Transverse colon (tissue), 4 donors: ENCODE data around the gene ATF7IP2. TPM values are rescaled to one million over a fixed set of nuclear protein-coding genes. Genes with fewer than 3 reads are reported as not detected.
"Not testable (repeated sequence)": the region's sequence is repeated elsewhere in the genome, so short reads cannot be mapped to it uniquely, and the experiment has no call there.

Experiments used
- DNase-seq: peaks from one replicate; pipeline ENCODE4 v3.0.0-alpha.2; 2019
- H3K27ac ChIP-seq, 4 donors: fragments of 200-600 bp; sonication (generic); 2 replicates each; pipeline ENCODE4 v1.5.1; 2016 to 2018; ENCODE audit warnings: inconsistent platforms in 4 of 4
- H3K27me3 ChIP-seq: fragments of 200-600 bp; sonication (generic); 2 replicates; pipeline ENCODE4 v1.5.1; 2017; ENCODE audit warnings: inconsistent platforms
- H3K36me3 ChIP-seq, 4 donors: fragments of 200-600 bp; sonication (generic); 2 replicates each; pipeline ENCODE4 v1.5.1; 2017 to 2019; ENCODE audit warnings: inconsistent platforms in 4 of 4
- H3K4me1 ChIP-seq, 4 donors: fragments of 200-600 bp; sonication (generic); 2 replicates each; pipeline ENCODE4 v1.5.1; 2017 to 2020; ENCODE audit warnings: inconsistent platforms in 4 of 4
- H3K4me3 ChIP-seq, 4 donors: fragments of 200-600 bp; sonication (generic); 1 replicate in 1 of 4; 2 replicates in 3 of 4; pipeline versions ENCODE4 v1.5.1 to v1.6.1; 2017 to 2019; ENCODE audit warnings: inconsistent platforms in 4 of 4
- H3K9me3 ChIP-seq, 2 donors: fragments of 200-600 bp; sonication (generic); 2 replicates each; pipeline ENCODE4 v1.5.1; 2017 to 2019; ENCODE audit warnings: inconsistent platforms in 2 of 2
- CTCF ChIP-seq, 5 experiments: fragments of 200-600 bp in 3 of 5; fragments of 450-650 bp in 2 of 5; sonication (generic) in 3 of 5; IDR thresholded peaks; 1 replicate in 2 of 5; 2 replicates in 3 of 5; pipeline ENCODE4 v1.5.1; 2016 to 2017; ENCODE audit warnings: antibody characterized with exemption in 5 of 5, inconsistent platforms in 3 of 5, mild to moderate bottlenecking in 2 of 5, moderate library complexity in 1 of 5
- EP300 ChIP-seq: sonication (generic); formaldehyde crosslinking; IDR thresholded peaks from one replicate; pipeline ENCODE4 v1.6.1; 2017; ENCODE audit warnings: antibody characterized with exemption, low read depth
- POLR2A ChIP-seq: fragments of 450-650 bp; IDR thresholded peaks from one replicate; pipeline ENCODE4 v1.6.1; 2016; ENCODE audit warnings: antibody characterized with exemption, mild to moderate bottlenecking, moderate library complexity
- POLR2AphosphoS5 ChIP-seq, 3 donors: sonication (generic); formaldehyde crosslinking; IDR thresholded peaks; one replicate each; pipeline ENCODE4 v1.6.1; 2016; ENCODE audit warnings: antibody characterized with exemption in 3 of 3
- WGBS, 2 donors: methylation state at CpG; one replicate each; pipeline ENCODE4 v1.1.5; 2018; ENCODE audit warnings: low coverage in 1 of 2; 5-methylcytosine and 5-hydroxymethylcytosine counted together
- in situ Hi-C, 4 donors: fragments of 200-750 bp; cut with MboI; loops; one replicate each; pipeline versions ENCODE4 v1.15.0 to v1.15.1; 2017; ENCODE audit warnings: low sequenced_read_pairs in 3 of 4, low pct_ligation_motif_present in 1 of 4, low pct_unique_long_range_greater_than_20kb in 1 of 4
- intact Hi-C: fragments of 100-400 bp; cut with DNase I; formaldehyde crosslinking; loops from one replicate; pipeline ENCODE4 v1.15.1; 2023; ENCODE audit warnings: low total_unique reads
- total RNA-seq, 4 donors: library from RNA; depleted of rRNA; stranded (reverse); fragments of >200 nt; gene quantifications; one replicate each; pipeline ENCODE4 v1.1.0, GENCODE V29; 2016

Gene ATF7IP2
- total RNA-seq, 4 donors from 2014 or later, result 1.5 to 22.9 (median 10.8) TPM

- H3K27me3 ChIP-seq, result no peaks in the 10 kb centered on the region
- in situ Hi-C loops, result no loop called here
- DNase-seq, result no peak
- H3K27ac ChIP-seq, result no peak overlapping the region
- intact Hi-C loops, result no loop called here
- no peak for TF ChIP-seq POLR2AphosphoS5 (IDR thresholded peaks at IDR 0.05)
- TF ChIP-seq EP300, result no peak
- TF ChIP-seq CTCF (IDR thresholded peaks at IDR 0.05), result no peak
- TF ChIP-seq POLR2A, result no peak
- peaks cover 0 to 14% (median 3%) of the 10 kb centered on the region in 4 donors for H3K4me1 ChIP-seq
- 94 to 96% methylated on average over 3 of the region's 3 CpGs for WGBS, 2 donors
- H3K36me3 ChIP-seq, result no peaks in the 10 kb centered on the region
- no peaks in the 10 kb centered on the region for H3K9me3 ChIP-seq
- H3K4me3 ChIP-seq, result no peak overlapping the region
Measured at GRCh38 chr16:10391339-10391738, 5.5 kb downstream of the ATF7IP2 start.

- Histone ChIP-seq H3K4me3 (no peak overlapping the region), H3K36me3 (no peaks in the 10 kb centered on the region), H3K9me3 (peaks cover 9 to 20% of the 10 kb centered on the region in 2 donors), H3K27ac (no peak overlapping the region), H3K4me1 (no peaks in the 10 kb centered on the region), H3K27me3 (no peaks in the 10 kb centered on the region)
- in situ Hi-C loops, result no loop called here
- WGBS, 2 donors, result 96% methylated on average over 1 of the region's 1 CpG; no CpG with 5 or more reads in 1 of the 2 donors
- intact Hi-C loops, result no loop called here
- TF ChIP-seq CTCF (IDR thresholded peaks at IDR 0.05) (no peak), EP300 (no peak), POLR2AphosphoS5 (IDR thresholded peaks at IDR 0.05) (no peak)
- no peak for DNase-seq
Measured at GRCh38 chr16:10402975-10403374, 17.1 kb downstream of the ATF7IP2 start.

GRCh38 chr16:10405386-10405939, 19.6 kb downstream of the ATF7IP2 start:
- Histone ChIP-seq H3K36me3 (no peaks in the 10 kb centered on the region), H3K27ac (no peak overlapping the region), H3K4me3 (no peak overlapping the region), H3K9me3 (peaks cover 32 to 42% of the 10 kb centered on the region in 2 donors), H3K4me1 (no peaks in the 10 kb centered on the region), H3K27me3 (no peaks in the 10 kb centered on the region)
- no peak for DNase-seq
- in situ Hi-C loops (no loop called here), intact Hi-C loops (no loop called here)
- TF ChIP-seq POLR2AphosphoS5 (IDR thresholded peaks at IDR 0.05), result no peak
- no peak for TF ChIP-seq POLR2A
- no peak for TF ChIP-seq CTCF (IDR thresholded peaks at IDR 0.05)
- no peak for TF ChIP-seq EP300
- WGBS, 2 donors, result 85 to 92% methylated on average over 2 to 4 of the region's 4 CpGs

GRCh38 chr16:10408824-10409381, 23.0 kb downstream of the ATF7IP2 start:
- H3K4me3 ChIP-seq, result no peak overlapping the region
- DNase-seq, result no peak
- no peaks in the 10 kb centered on the region for H3K27me3 ChIP-seq
- H3K27ac ChIP-seq, result no peak overlapping the region
- no peaks in the 10 kb centered on the region for H3K4me1 ChIP-seq
- 81 to 90% methylated on average over 7 to 8 of the region's 8 CpGs for WGBS, 2 donors
- peaks cover 50 to 56% of the 10 kb centered on the region in 2 donors for H3K9me3 ChIP-seq
- in situ Hi-C loops, result no loop called here
- TF ChIP-seq EP300, result no peak
- no peak for TF ChIP-seq CTCF (IDR thresholded peaks at IDR 0.05)
- TF ChIP-seq POLR2A, result no peak
- no peak for TF ChIP-seq POLR2AphosphoS5 (IDR thresholded peaks at IDR 0.05)
- H3K36me3 ChIP-seq, result no peaks in the 10 kb centered on the region
- intact Hi-C loops, result no loop called here

- in situ Hi-C loops, intact Hi-C loops: not testable (repeated sequence)
Measured at GRCh38 chr16:10409713-10410112, 23.9 kb downstream of the ATF7IP2 start.

More at GRCh38 chr16:10409713-10410112, 23.9 kb downstream of the ATF7IP2 start:
- not testable (repeated sequence) for H3K27ac ChIP-seq, H3K4me1 ChIP-seq, DNase-seq, H3K36me3 ChIP-seq, H3K27me3 ChIP-seq, H3K4me3 ChIP-seq
- H3K9me3 ChIP-seq, result peaks cover 54 to 59% of the 10 kb centered on the region in 2 donors
